Activated naive CD8-positive, alpha-beta T cell treated with anti-CD3 and anti-CD28 coated beads, Interleukin-2, amount 50 U/mL, for 16 hours (primary cell): ENCODE measurements around the gene CDC42SE1.

Experiments
- DNase-seq: peaks from one replicate; pipeline ENCODE4 v3.0.0-alpha.2; 2020; ENCODE audit warnings: low read depth, low spot score

Gene CDC42SE1

DNA sequence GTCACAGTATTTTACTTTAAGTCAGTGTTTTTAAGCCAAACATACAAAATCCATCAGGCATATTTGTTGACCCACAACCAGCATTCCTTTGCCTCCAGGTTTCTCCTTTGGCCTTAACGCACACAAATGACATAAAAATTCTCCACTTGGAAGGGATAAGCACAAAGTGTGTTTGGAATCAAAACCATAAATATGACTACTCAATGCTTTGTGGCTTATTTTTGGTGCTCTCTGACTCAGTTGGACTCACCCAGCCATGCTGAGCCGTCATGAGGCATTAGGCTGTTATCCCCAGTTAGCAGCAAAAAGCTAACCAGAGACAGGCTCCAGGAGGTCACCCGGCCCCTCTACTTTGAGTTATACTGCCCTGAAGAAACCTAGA is 50.2 kb downstream of the CDC42SE1 start:
- no peak for DNase-seq

DNA sequence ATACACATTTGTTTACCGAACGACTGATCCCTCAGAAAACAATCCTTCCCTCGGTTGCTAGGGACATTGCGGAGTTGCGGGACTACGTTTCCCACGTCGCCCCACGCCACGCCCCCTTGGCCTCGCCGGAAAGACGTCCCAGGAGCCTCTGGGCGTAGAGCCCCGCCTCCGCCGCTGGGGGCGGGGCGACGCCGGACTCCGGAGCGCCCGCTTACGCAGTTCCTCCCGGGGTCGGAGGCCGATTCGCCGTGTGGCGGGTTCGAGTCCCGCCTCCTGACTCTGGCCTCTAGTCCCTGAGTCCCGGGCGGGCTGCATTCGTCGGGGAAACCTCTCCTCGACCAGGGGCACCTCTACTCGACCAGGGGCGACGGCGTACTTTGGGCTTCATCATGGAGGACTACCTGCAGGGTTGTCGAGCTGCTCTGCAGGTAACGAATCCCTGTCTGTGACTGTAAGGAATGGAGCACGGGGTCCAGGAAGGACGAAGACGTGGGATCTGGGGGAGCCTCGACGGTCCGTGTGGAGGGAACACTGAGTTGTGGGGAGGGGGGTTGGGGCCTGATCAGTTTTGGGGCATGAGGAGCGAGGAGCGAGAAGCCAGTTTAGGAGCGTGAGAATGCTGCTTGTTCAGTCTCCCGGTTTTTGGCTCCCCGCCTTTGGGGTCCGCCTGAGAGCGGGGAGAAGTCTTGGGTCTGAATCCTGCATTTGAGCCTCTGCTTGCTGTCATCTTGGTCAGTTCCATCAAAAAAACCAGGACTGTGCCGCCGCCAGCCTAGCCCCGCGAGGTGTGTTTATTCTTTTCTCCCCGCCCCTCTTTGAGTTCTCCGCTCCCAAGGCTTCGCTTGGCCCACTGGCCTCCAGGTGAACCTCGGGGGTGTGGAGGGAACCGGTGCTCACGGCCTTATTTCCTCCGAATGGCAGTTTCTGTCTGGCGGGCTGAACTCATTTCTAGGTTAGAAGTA is 50.9 kb downstream of the CDC42SE1 start, which contains the start of gene PRUNE1:
PRUNE1 (plus strand) TSS at position 206 of the 962 bp plus-strand sequence; CDS start at position 390, 184 bp downstream.
- peak; percentile 86 for DNase-seq

DNA sequence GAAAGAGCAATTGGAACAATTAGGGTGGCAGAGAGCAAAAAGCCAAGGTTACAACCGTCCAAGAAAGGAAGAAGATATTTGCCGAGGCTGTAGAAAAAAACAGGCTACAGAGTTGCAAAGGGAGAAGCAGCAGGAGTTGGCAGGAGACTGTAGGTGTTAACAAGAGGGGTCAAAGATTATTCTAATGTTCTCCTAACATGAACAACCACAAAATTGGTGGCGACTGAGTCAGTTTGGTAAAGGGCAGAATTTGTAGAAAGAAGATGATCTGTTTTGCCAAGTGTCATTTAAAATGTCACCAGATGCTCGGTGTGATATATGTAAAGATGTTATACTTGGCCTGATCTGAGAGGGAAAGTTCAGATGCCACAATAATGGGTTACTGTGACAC is 51.6 kb downstream of the CDC42SE1 start:
- DNase-seq = no peak

DNA sequence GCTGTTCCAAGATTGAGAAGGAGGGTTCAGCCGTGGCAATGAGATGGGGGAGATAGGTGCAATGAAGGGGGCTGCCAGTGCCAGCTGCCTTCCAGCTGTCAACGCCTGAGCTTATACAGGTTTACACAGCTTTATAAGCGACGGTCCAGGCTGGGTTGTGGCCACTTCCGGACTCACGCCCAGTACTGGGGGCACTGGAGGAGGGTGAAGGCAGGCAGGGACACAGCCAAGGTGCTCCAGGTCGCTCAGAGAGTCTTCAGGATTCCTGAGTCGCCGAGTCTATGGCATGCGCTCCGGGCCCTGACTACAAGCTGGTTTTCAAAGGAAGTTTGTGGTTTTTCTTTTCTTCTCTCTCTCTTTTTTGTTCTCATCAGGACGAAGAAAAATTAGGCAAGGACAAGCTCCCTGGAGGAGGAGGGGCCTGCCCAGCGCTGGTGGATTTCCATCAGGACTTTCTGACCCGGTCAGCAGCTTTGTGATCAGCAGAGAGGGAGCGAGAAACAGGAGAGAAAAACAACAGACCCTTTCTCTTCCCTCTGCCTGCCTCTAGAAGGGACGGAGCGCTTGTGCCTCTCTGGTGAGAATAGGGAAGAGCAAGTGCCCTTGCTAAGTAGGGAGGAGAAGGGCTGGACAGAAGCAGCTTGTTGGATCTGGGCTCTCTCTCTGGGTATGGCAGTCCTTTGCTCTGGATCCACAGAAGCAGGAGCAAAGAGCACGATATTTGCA is 52.9 kb downstream of the CDC42SE1 start, which contains the start of gene MINDY1:
MINDY1 (minus strand) TSS at position 576 of the 726 bp plus-strand sequence. CDS start 4,285 bp downstream, outside the sequence.
- DNase-seq = no peak

DNA sequence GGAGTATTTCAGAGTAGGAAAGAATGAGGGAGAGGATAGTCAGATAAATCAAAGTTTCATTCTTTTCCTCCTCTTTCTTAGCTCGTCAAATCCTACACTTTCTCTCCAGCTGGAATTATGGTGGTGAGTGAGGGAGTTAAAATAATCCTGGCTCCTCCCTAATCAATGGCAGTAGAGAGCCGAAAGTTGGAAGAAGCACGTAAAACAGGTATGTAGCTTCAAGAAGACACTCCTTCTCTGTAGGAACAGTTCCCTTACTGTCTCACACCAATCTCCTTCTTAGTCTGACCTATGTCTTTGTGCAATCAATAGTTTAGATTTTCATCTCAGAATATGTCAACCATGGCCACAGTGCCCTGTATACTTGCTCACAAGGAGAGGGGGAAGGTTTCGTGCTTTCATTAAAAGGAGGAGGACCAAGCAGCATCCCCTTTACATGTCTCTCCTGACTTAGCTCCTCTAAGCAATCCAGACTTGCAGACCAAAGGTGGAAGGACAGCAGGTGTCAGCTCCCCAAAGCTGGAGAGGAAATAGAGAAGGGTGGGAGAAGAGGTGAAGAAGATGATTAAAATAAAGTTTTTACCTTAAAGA is 53.6 kb downstream of the CDC42SE1 start:
- DNase-seq = no peak

DNA sequence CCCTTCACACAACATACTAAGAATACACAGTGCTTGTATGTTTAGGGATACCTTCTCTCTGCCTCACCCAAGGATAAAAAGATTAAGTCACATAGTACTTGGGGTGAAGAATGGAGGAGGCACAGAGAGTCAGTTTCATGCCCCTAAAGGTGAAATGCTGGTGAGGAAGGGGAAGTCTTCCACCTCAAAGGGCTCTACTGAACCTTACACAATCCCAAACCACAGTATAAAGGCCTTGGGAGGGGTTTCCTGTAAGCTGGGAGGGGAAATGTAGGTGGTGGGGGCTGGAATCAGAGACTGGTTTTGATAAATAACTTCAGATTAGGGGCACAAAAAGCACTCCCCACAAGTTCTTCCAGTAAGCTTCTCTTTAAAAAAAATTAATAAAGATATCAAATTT is 56.2 kb downstream of the CDC42SE1 start:
- no peak for DNase-seq

DNA sequence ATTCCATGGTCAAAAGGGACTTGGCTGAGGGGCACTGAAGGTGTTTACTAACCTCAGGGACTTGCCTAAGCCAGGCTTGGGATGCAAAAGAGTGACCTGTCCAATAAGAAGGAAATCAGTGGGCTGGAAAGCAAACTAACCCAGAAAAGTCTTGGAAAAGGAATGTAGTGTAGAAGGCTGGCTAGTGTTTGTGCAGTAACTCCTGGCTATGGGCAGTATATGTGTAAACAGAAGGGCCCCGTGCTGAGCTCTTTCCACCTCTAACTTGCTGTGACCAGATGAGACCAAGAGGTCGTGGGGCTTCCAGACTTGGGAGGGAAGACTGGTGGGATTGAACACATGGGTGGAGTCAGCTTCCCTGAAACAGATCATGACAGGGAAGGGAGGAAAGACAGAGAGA is 56.8 kb downstream of the CDC42SE1 start:
- no peak for DNase-seq

DNA sequence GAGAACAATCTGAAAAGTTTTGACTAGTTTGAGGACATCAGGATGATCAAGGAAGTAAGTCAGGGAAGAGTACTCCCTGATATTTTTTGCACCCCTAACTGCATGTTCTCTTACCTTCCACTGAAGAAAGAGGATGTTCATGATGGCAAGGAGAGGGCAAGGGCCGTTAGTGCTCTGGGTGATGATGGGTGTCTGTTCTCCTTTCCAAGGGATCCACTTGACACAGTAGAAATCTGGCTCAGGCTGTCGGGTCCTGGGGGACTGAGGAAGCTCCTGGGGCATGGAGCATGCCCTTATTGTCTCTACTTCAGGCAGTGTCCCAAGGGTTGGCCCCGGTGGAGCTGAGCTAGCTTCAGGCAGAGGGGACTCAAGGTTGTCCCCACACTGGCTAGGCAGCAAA is 57.4 kb downstream of the CDC42SE1 start:
- no peak for DNase-seq

DNA sequence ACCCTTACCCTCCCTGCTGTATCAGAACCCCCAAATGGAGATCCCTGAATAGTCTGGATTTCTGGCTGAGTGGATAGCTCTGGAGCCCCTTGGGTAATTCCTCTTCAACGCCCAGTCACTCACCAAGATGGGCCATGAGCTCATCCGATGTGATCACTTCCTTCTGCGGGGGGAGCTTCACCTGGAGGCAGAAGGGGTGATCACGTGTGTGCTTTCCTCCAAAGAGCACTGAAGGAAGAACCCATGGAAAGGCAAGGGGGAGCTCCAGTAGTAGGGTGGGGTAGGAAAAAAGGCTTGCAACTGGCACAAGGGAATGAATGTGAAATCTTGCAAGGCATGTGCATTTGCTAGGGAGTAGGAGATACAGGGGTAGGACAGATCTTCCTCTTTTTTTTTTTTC is 57.8 kb downstream of the CDC42SE1 start:
- no peak for DNase-seq
